GM18502 (cell line): ENCODE results near the gene LRRTM4.
"Not testable (repeated sequence)": the region's sequence is repeated elsewhere in the genome, so short reads cannot be mapped to it uniquely, and the experiment has no call there.

Experiments used
- ATAC-seq: cut with Tn5 transposase; IDR thresholded peaks from one replicate; pipeline ENCODE4 v1.9.1; 2021; ENCODE audit warnings: mild to moderate bottlenecking; ENCODE audit not compliant: unreplicated experiment, poor library complexity

The LRRTM4 gene

DNA sequence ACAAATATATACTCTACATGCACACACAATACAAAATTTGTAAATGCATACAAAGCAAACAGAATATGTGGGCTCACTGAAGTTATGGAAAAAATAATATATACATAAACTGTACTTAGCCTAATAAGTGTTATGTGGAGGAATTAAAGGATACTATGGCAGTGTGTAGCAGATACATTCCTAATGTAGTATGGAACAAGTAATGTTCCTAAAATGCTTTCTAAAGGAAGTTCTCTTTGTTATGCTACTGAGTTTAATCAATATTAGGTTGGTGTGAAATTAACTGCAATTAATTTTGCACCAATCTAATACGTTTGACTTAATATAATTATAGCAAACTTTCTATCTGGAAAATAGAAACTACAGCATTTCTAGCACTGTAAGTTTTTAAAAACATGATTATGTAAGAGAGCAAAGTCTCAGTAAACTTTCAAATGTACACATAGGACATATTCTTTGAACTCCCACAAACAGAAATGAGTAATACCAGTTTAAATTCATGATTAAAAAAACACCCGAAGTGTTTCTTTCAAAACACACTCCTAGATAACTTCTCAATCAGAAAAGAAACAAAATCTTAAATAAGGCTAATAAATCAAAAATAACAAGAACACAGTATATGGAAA lies 331.3 kb downstream of the LRRTM4 start:
- ATAC-seq, result no peak

DNA sequence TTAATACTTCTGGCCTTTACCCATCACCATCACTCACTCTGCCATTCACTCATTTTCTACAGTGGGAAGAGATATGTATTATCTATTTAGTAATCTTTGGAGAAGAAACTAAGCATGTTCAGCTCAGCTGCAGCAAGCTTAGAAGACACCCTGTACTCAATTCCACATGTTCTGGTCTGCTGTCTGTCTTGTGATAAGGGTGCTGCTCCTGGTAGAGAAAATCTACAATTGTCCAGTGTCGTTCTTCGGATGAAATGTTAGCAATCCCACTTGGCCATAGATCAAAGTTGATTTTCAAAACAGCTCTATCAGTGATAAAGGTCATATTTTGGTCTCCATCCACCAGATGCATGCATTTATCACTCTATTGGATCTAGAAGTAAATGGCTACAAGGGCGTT lies 337.1 kb downstream of the LRRTM4 start:
- ATAC-seq, result no peak

DNA sequence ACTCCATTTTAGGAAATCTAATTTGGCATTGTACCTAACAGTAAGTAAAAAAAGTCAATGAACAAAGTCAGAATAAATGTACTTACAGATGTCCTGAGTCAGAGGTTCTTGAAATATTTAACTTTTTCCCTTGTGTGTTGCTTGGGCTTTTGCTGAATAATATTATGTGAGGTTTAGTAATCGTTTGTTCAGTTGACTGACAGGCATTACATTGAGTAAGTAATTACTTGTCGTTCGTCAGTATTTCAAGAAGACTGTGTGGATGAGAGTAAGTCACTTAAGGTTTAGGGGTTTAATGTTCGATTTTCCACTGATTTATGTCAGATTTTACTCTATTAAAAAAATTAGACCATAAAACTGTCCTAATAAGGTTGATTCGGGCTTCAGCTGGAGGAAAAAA lies 342.9 kb downstream of the LRRTM4 start:
- ATAC-seq, result no peak

DNA sequence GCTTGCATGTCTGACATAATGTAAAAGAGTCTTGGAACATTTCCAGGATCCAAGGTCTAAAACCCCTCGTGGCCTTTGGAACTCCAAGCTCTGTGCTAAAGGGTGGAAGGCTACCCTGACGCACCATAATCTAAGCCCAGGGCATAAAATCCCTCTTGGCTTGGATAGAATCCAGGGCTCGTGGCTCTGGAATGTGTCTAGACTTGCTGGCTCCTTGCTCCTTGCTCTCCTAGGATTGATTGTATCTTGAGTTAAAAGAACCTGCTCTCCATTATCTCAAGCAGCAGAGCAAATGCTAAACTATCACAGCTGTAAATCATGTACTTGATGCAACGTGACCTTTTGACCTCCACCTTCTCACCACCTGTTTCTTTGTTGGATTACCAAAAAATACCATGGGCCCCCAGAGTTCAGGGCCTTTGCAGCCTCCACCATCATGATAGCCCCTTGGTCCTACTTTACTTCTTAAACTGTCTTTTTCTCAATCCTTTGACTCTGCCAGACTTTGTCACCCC lies 346.9 kb downstream of the LRRTM4 start:
- ATAC-seq, result not testable (repeated sequence)

DNA sequence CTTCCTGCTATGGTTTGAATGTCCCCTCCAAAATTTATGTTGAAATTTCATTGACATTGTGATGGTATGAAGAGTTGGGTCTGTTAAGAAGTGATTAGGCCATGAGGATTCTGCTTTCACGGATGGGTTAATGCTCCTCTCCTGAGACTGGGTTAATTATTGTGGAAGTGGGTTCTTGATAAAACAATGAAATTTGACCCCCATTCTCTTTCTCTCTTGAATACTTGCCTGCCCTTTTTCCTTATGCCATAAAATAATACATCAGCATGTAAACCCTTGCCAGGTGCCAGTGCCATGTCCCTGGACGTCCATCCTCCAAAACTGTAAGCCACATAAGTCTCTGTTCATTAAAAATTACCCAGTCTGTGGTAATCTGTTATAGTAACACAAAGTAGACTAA lies 352.8 kb downstream of the LRRTM4 start:
- ATAC-seq, result no peak

DNA sequence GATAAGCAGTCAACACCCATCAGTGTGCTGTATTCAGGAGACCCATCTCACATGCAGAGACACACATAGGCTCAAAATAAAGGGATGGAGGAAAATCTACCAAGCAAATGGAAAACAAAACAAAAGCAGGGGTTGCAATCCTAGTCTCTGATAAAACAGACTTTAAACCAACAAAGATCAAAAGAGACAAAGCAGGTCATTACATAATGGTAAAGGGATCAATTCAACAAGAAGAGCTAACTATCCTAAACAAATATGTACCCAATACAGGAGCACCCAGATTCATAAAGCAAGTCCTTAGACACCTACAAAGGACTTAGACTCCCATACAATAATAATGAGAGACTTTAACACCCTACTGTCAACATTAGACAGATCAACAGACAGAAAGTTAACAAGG lies 358.2 kb downstream of the LRRTM4 start:
- not testable (repeated sequence) for ATAC-seq

DNA sequence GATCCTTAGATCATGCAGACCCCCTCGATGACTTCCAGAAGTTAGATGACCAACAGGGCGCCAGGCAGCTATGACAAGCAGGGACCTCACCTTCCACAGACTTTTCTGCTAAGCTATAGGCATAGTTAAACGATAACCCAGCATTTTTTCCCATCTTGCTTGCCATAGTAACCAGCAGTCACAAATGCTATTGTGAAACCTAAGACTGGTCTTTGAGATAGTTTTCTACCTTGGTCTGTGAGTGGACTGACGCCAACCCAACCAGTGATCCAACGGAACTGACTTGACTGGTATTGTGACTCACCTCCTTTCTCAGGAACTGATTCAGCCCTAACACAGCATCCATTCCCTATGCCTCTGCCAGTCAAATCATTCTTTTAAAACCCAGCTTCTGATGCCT lies 361.2 kb downstream of the LRRTM4 start:
- no peak for ATAC-seq

DNA sequence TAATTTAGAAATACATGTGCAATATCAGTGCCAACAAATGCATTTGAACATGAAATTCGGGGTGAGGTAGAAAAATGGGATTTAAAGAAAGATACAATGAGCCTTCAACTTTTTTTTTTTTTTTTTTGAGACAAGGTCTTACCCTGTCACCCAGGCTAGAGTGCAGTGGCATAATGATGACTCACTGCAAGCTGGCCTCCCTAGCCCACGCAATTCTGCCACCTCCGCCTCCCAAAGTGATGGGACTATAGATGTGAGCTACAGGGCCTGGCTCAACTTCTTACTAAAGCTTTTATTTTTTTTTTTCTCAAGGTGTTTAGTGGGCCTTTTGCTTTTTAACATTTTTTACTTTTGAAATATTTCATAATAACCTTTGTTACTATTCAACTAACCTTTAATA lies 365.6 kb downstream of the LRRTM4 start:
- ATAC-seq, result no peak

DNA sequence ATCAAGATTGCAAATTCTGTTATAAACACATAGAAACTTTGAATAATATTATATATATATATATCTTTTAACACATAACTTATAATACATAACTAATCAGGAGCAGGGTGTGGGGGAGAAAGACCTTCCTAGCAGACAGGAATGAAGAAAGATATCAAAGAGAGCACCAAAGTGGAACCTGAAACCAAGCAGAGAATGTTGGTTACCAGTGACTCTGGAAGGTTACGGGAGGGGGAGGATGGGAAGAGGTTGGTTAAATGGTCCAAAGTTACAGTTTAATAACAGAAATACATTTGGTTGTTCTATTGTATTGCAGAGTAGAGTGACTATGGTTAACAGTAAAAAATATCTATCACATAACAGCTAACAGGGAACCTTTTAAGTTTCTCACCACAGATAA lies 366.7 kb downstream of the LRRTM4 start:
- no peak for ATAC-seq

DNA sequence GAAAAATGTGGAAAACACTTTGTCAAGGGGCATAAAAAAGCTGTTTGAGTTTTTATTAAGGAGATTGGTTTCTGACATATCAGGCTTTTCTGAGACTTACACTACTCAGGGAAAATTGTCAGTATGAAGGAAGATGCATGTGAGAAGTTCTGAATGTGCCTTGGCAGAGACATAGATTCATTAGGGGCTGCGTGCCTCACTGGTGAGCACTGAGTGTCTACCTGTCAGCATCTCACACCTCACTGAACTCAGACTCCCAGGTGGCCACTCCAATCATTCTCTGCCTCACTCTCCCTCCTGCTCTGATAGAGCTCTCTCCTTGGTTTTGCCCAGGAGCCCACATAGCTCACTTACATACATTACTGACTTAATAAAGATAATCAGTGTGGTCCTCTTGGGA lies 372.6 kb downstream of the LRRTM4 start:
- no peak for ATAC-seq

DNA sequence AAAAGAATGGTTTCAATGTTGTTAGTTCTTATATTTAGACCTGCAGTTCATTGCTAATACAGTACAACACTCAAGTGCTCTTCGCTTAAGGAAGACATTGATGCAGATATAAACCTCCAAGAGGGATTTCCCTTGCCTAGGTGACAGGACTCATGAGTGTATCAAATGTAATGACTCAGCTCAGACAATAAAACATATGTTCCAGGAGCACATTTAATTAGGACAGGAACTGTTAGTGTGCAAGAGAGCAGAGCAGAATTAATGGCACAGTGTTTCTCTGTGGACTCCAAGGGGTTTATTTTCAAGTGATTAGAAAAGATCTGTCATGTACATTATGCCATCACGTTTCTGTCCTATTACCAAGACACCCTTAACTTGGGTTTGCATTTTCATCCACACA lies 375.0 kb downstream of the LRRTM4 start:
- ATAC-seq, result no peak

DNA sequence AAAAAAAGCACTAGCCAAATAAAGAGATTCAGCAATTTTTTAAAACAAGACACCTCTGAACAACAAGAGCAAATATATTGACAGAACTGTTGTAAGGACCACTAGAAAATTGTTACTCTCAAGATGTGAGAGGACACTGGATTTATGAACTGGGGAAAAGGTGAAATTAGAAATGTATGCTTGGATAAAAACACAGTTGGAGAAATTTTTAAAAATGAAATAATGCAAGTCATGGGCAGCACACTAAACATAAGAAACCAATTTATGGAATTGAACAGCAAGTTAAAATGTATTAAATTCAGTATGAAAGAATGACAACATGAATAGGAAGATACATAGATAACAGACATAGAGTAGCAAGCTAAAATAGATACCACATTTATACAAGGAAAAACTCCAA lies 377.4 kb downstream of the LRRTM4 start:
- ATAC-seq, result no peak

DNA sequence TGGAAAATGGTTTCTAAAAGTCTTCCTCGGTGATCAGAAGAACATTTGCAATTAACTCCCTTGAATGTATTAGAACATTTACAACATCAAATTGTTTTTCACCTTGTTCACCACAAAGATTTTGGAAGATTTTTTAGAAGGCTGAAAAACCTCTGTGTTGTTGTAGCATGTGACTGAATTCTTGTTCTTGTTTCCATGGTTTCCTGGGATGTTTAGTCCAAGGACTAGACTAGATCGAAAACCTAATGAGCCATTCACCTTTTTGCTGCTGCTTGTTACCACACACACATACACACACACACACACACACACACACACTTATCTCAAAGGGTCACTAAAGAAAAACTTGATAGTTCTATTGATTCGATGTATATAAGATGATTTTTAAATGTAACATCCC lies 380.0 kb downstream of the LRRTM4 start:
- no peak for ATAC-seq

DNA sequence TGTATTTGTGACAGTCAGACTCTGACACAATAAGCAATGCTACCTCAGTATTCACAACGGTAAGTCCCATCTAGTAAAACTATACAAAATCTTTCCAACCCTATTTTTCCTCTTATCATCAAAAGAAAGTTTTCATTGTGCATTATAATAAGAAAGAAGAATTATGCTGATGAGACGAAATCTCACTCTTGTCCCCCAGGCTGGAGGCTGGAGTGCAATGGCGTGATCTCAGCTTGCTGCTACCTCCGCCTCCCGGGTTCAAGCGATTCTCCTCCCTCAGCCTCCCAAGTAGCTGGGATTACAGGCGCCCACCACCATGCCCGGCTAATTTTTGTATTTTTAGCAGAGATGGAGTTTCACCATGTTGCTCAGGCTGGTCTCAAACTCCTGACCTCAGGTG lies 393.7 kb downstream of the LRRTM4 start:
- ATAC-seq, result not testable (repeated sequence)

DNA sequence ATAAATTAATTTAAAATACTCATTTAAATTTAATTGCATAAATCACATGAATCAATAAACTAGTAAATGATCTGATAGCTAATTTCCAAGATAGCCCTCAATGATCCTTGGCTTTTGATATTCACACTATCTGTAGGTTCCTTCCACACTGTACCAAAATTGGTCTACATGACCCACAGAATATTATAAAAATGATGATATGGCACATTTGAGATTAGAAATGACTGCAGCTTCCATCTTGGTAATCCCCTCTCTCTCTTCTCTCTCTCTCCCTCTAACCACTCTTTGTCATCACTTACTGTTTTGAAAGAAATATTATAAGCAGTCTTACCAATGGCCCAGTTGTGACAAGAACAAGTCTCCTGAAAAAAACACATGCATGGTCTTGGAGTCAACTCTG lies 394.8 kb downstream of the LRRTM4 start:
- no peak for ATAC-seq

DNA sequence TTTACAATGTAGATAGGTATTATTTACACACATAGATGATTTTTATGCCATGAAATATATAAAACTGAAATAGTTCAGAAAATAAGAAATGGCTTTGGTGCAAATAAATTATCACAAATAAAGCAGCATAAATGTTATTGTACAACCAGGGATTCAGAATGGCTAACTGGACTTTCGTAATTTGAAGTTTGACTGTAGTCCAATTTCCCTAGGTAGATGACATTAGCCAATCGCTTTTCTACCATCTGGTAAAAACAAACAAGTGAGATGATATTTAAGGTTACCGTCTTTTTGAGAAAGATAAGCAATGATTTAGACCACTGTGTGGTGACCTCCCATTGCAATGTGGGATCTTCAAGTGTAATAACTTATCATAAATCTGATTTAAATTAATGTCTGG lies 400.7 kb downstream of the LRRTM4 start:
- no peak for ATAC-seq

DNA sequence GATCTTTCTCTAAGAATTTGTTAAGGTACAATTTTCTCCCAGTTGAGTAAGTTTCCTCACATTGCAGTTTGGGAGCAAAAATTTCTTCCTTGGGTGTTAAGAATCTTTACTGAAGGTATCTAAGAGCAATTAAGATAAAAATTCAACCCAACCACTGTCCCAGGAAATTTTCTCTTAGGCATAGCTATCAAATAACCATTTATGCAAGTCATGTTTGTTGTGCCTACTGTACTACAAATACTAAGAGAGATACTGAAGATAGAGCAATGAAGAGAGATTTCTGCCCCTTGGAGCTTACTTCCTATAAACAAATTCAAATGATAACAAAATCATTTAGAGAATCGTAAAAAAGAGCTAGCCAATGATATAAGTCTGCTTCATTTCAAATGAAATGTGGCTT lies 402.8 kb downstream of the LRRTM4 start:
- no peak for ATAC-seq

DNA sequence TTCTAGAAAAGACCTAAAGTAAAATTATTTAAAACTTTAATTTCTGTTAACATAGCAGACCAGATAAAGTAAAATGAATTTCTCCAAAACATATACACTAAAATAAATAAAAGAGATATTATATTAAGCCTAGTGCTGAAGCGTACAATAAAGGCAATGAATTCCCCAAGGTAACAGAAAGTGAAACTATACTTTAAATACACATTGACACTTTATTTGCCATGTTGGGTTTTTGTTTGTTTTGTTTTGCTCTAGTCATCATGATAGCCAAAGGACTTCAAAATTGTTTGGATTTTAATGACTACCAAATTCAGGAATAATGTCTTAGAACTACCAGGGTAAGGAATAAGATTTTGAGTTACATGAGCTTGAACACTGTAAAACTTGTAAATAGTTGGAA lies 413.3 kb downstream of the LRRTM4 start:
- no peak for ATAC-seq

DNA sequence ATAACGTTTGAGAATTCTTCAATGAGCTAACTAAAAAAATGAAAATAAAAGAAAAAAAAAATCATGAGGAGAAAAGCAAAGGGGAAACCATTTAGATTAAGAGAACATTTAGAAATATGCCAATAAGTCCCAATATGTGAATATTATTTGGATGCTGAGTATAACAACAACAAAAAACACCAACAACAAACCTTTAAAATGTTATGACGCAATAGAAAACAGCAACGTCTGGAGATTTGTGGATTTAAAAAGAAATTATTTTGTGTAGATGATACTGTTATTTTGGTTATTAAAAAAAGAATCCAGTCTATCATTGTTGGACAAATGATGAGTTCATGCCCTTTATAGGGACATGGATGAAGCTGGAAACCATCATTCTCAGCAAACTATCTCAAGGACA lies 417.2 kb downstream of the LRRTM4 start:
- ATAC-seq, result no peak

DNA sequence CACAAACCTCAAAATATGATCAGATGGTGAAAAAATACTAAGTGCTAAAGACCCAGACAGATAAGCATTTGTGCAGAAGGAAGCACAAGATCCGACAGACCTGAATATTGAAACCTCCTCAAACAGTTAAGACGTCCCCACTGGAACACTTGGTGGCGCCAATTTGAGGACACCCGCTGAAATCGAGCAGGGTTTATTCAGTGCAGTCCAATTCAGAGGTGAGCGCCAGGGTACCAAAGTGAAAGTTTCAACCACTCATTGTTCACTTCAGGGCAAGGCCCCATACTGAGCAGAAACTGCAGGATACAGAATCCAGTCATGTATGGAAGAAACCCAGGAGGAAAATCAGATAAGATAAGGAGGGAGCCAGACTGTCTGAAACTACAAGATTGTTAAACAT lies 417.6 kb downstream of the LRRTM4 start:
- no peak for ATAC-seq

DNA sequence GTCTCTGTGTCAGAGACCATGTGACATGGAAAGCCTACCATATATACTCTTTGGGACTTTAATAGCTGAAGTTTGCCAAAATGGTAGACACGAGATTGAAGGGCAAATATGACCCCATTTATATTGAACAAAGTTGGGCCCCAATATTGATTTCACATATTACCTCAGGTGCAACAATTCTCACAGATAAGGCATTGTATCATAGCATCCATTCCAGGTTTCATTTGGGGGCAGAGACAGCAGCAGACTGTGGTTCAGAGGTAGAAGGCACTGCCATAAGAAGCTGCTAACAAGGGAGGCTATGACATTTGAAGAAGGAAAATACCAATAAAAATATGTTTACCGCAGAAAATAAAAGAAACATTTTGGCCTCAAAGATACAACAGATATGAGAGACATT lies 419.2 kb downstream of the LRRTM4 start:
- ATAC-seq, result no peak

DNA sequence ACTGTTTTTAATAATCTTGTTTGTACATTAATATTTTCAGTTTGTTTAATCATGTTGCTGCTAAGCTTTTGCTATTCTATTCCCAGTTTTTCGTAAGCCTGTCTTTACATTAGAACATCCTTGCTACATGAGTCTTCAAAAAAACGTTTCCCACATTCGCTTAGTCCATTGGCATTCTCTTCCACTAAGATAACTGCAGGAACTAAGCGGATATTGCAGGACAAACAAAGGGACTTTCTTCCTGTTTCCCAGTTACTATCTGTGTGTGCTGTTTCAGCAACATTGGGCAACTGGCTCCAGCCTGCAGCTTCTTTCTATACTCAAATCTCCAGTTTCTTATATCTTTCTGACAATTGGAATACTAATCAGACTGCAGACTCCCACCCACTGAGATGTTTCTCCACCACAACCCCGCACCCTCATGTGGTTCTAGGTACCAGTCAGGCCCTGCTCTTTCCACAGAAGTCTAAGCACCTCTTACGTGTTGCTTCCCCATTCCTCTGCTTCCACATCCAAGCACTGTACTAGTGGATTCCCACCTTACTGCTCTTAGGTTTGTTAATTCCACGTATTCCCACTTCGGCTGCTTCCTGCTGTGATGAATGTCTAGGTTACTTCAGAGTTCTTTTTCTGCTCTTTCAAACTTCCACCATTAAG lies 420.3 kb downstream of the LRRTM4 start:
- ATAC-seq, result no peak
